ENCODE results near the gene SRPRB. TPM values are rescaled to one million over a fixed set of nuclear protein-coding genes. Genes with fewer than 3 reads are reported as not detected.

SRPRB gene
- total RNA-seq, 1 experiment from 2014 or later: 73.5 TPM

DNA sequence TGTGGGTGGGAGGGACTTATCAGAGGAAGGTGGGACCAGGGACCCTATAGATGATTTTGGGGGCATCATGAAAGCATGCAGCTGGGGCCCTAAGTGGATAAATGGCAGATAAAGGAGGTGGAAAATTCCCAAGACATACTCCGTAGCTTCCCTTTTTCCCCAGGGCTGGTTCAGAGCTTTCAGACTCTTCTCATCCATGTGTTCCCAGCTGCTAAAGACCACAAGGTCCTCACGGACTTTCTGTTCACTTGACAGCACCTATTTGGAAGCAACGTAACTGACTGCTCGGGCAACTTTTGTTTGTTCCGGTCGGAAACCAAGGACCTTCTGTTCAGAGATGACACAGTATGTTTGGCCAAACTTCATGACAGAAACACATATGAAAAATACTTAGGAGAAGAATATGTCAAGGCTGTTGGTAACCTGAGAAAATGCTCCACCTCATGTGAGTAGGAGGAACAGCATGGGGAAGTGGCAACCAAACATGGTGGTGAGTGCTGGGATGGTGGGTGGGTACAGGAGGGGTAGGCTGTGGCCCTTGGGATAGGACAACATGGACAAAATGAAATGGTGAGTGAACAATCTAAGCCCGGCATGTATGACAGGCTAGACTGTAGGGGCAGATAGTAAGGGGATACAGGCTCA, 28.7 kb upstream of the SRPRB start:
- in situ Hi-C loops (cut with HindIII; ENCODE audit: low pct_unique_long_range_greater_than_20kb, low sequenced_read_pairs): no loop called here
- Histone ChIP-seq H3K27me3 (ENCODE audit: control insufficient read depth, insufficient read depth, low read length) (peaks cover 3% of the 10 kb centered on the region), H3K9me3 (ENCODE audit: control insufficient read depth, insufficient read depth, low read depth, low read length) (no peaks in the 10 kb centered on the region), H3K27ac (ENCODE audit: low read length) (no peak overlapping the region), H3K4me3 (ENCODE audit: low read depth in 2 of 2, low read length in 2 of 2) (no peak overlapping the region), H3K4me1 (ENCODE audit: control insufficient read depth, insufficient read depth, low read length) (no peaks in the 10 kb centered on the region), H3K36me3 (ENCODE audit: control insufficient read depth, insufficient read depth, low read length) (no peaks in the 10 kb centered on the region)
- POLR2A ChIA-PET: no interaction called here
- no peak for DNase-seq (ENCODE audit: low read depth, low spot score)
- CTCF ChIA-PET: no interaction called here
- intact Hi-C loops (cut with micrococcal nuclease; ENCODE audit: unreplicated experiment): no loop called here
- TF ChIP-seq, protein P1, sequence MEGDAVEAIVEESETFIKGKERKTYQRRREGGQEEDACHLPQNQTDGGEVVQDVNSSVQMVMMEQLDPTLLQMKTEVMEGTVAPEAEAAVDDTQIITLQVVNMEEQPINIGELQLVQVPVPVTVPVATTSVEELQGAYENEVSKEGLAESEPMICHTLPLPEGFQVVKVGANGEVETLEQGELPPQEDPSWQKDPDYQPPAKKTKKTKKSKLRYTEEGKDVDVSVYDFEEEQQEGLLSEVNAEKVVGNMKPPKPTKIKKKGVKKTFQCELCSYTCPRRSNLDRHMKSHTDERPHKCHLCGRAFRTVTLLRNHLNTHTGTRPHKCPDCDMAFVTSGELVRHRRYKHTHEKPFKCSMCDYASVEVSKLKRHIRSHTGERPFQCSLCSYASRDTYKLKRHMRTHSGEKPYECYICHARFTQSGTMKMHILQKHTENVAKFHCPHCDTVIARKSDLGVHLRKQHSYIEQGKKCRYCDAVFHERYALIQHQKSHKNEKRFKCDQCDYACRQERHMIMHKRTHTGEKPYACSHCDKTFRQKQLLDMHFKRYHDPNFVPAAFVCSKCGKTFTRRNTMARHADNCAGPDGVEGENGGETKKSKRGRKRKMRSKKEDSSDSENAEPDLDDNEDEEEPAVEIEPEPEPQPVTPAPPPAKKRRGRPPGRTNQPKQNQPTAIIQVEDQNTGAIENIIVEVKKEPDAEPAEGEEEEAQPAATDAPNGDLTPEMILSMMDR (IDR thresholded peaks at IDR 0.05): no peak
- no peak for TF ChIP-seq POLR2AphosphoS5 (IDR thresholded peaks at IDR 0.05; ENCODE audit: low read depth, low read length)
- TF ChIP-seq SIN3A (IDR thresholded peaks at IDR 0.05; ENCODE audit: borderline replicate concordance, insufficient read depth, low read depth, low read length): no peak
- TF ChIP-seq TCF7L2 (IDR thresholded peaks at IDR 0.05; ENCODE audit: low read depth, low read length): no peak
- TF ChIP-seq, protein P2, sequence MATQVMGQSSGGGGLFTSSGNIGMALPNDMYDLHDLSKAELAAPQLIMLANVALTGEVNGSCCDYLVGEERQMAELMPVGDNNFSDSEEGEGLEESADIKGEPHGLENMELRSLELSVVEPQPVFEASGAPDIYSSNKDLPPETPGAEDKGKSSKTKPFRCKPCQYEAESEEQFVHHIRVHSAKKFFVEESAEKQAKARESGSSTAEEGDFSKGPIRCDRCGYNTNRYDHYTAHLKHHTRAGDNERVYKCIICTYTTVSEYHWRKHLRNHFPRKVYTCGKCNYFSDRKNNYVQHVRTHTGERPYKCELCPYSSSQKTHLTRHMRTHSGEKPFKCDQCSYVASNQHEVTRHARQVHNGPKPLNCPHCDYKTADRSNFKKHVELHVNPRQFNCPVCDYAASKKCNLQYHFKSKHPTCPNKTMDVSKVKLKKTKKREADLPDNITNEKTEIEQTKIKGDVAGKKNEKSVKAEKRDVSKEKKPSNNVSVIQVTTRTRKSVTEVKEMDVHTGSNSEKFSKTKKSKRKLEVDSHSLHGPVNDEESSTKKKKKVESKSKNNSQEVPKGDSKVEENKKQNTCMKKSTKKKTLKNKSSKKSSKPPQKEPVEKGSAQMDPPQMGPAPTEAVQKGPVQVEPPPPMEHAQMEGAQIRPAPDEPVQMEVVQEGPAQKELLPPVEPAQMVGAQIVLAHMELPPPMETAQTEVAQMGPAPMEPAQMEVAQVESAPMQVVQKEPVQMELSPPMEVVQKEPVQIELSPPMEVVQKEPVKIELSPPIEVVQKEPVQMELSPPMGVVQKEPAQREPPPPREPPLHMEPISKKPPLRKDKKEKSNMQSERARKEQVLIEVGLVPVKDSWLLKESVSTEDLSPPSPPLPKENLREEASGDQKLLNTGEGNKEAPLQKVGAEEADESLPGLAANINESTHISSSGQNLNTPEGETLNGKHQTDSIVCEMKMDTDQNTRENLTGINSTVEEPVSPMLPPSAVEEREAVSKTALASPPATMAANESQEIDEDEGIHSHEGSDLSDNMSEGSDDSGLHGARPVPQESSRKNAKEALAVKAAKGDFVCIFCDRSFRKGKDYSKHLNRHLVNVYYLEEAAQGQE (IDR thresholded peaks at IDR 0.05; ENCODE audit: insufficient read depth in 1 of 2, low read depth in 2 of 2, low read length in 1 of 2): no peak
- no TSS peak for BruUV-seq (replicated peaks)
- ATAC-seq: no peak

DNA sequence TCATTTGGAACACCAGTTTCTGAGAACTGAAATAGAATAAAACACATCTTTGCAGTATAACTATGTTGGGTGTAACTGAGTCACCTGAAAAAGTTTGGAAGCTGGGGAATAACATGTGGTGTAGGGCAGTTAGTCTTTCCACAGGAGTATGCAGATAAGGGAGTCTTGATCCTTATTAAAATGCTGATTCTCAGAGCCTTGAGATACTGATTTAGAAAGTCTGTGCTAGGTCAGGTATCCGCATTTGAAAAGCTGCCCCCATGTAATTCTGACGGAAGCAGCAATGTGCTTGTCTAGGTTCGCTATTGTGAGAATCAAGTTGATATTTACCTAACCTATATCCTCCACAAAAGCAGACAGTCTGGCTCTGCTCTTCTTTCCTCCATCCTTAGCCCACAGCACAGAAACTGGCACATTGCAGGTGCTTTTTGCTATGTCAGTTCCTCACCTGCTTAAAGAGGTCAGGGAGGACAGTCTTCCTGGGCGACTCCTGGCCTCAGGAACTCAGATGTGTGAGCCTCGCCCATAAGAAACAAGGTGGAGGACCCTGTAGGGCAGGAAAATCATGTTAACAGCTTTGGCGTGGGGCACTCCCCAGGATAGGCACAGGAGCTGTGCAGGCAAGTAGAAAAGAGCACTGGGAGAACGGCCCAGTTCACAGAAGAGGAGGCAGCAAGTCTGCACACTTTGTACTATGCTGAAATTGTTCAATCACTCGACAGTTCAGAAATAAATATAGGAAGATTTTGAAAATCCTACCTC, 27.6 kb upstream of the SRPRB start:
- H3K4me1 ChIP-seq (ENCODE audit: control insufficient read depth, insufficient read depth, low read length): no peaks in the 10 kb centered on the region
- no peak overlapping the region for H3K4me3 ChIP-seq (ENCODE audit: low read depth in 2 of 2, low read length in 2 of 2)
- no peaks in the 10 kb centered on the region for H3K9me3 ChIP-seq (ENCODE audit: control insufficient read depth, insufficient read depth, low read depth, low read length)
- DNase-seq (ENCODE audit: low read depth, low spot score): no peak
- peaks cover 3% of the 10 kb centered on the region for H3K27me3 ChIP-seq (ENCODE audit: control insufficient read depth, insufficient read depth, low read length)
- no peaks in the 10 kb centered on the region for H3K36me3 ChIP-seq (ENCODE audit: control insufficient read depth, insufficient read depth, low read length)
- ChIA-PET POLR2A (interaction anchor here (0.5 kb wide), 1 partner anchor 36 kb away, joined by 3 read pairs; no protein-coding TSS in a partner anchor), CTCF (no interaction called here)
- in situ Hi-C loops (cut with HindIII; ENCODE audit: low pct_unique_long_range_greater_than_20kb, low sequenced_read_pairs): no loop called here
- intact Hi-C loops (cut with micrococcal nuclease; ENCODE audit: unreplicated experiment): no loop called here
- TF ChIP-seq POLR2AphosphoS5 (IDR thresholded peaks at IDR 0.05; ENCODE audit: low read depth, low read length) (no peak), TCF7L2 (IDR thresholded peaks at IDR 0.05; ENCODE audit: low read depth, low read length) (no peak), SIN3A (IDR thresholded peaks at IDR 0.05; ENCODE audit: borderline replicate concordance, insufficient read depth, low read depth, low read length) (no peak)
- TF ChIP-seq, protein P1 (IDR thresholded peaks at IDR 0.05): no peak
- TF ChIP-seq, protein P2 (IDR thresholded peaks at IDR 0.05; ENCODE audit: insufficient read depth in 1 of 2, low read depth in 2 of 2, low read length in 1 of 2): no peak
- no TSS peak for BruUV-seq (replicated peaks)
- peak; percentile 26; the same call in 1 of the 2 replicates for ATAC-seq
- H3K27ac ChIP-seq (ENCODE audit: low read length): no peak overlapping the region

All from Panc1 (cell line).